ENCODE measurements around the gene RNF111. TPM values are rescaled to one million over a fixed set of nuclear protein-coding genes. Genes with fewer than 3 reads are reported as not detected.
A peak's percentile ranks its signal among the peaks of the same experiment; 100 is the strongest.
"Not testable (repeated sequence)": the region's sequence is repeated elsewhere in the genome, so short reads cannot be mapped to it uniquely, and the experiment has no call there.

Gene RNF111
- total RNA-seq, 1 experiment from 2014 or later, result 18.4 TPM

- no peak for DNase-seq (ENCODE audit: low spot score)
These were observed 71.7 kb downstream of the RNF111 start for GRCh38 chr15:59059076-59059597.

DNA sequence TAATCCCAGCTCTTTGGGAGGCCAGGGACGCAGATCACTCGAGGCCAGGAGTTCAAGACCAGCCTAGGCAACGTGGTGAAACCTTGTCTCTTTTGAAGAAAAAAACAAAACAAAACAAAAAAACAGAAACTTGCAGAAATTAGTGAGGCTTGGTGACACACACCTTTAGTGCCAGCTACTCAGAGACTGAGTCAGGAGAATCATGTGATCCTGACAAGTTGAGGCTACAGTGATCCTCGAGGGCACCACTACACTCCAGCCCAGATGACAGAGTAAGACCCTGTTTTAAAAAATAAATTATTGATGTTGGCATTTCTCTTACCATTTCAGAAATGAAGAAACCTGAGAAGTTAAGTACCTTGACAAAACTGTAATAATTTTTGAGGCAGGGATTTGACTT, 72.9 kb downstream of the RNF111 start:
- DNase-seq (ENCODE audit: low spot score), result no peak

DNA sequence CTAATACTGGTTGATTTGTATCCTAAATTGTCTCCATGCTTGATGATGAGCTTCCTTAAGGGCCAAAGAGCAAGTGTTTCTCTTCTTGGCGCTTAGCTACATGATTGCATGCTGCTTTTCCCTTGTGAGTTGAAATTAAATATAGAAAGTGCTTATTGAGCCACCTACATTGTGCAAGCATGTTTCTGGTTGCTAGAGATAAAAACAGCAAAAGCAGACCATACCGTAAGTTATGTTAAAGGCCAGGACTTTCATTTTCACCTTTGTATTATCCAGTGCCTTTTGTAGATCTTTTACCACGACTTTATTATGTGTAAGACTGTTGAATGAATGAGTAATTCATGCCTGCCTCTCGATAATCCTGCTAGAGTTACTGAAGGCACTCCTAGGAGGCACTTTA, 75.6 kb downstream of the RNF111 start:
- no peak for DNase-seq (ENCODE audit: low spot score)

GRCh38 chr15:59069430-59069829, 82.0 kb downstream of the RNF111 start:
- no peak for DNase-seq (ENCODE audit: low spot score)

DNA sequence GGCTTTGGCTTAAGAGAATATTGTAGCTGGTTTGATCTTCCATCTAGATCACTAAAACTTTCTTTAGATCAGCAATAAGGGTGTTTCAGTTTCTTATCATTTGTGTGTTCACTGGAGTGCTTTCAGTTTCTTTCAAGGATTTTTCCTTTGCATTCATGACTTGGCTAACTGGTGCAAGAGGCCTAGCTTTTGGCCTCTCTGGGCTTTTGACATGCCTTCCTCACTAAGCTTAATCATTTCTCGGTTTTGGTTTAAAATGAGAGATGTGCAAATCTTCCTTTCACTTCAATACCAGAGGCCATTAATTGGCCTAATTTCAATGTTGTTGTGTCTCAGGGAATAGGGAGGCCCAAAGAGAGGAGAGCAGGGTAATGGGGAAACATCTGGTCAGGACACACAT, 87.1 kb downstream of the RNF111 start:
- DNase-seq (ENCODE audit: low spot score), result no peak

GRCh38 chr15:59087731-59088130, 100.3 kb downstream of the RNF111 start:
- DNase-seq (ENCODE audit: low spot score), result no peak

- no peak for DNase-seq (ENCODE audit: low spot score)
These were observed 106.6 kb downstream of the RNF111 start for GRCh38 chr15:59094077-59094476.

DNA sequence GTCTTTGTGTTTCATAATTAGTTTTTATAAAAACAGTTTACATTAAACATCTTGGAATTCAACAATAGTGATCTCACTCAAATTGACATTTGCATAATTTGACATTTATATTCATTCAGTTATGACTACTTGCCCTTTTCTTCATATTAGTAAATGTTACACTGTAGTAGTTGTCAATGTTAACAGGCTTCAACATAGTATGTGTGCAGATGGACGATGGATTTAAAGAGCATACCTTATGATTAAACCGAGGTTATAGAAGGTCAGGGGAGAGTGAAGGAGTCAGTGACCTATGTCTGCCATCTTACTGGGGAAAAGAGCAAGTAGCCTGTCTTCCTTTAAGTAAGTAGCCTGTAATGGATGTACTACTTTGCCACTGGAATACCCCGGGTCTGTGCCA, 109.0 kb downstream of the RNF111 start:
- DNase-seq (ENCODE audit: low spot score), result no peak

GRCh38 chr15:59099162-59099685, 111.8 kb downstream of the RNF111 start:
- no peak for DNase-seq (ENCODE audit: low spot score)

DNA sequence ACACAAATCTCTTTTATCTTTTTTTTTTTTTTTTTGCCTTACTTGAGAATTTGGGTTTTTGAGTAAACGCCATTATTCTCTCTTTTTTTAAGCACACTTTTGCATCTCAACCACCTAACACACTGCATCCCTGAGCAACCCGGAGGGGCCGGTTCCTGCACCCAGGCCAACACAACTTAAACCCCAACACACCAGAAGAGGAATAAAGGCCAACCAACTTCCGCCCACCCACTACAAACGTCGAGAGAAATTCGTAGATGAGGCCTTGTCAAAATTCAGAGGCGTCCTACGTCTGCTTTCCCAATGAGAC, 117.1 kb downstream of the RNF111 start:
- DNase-seq (ENCODE audit: low spot score), result no peak

DNA sequence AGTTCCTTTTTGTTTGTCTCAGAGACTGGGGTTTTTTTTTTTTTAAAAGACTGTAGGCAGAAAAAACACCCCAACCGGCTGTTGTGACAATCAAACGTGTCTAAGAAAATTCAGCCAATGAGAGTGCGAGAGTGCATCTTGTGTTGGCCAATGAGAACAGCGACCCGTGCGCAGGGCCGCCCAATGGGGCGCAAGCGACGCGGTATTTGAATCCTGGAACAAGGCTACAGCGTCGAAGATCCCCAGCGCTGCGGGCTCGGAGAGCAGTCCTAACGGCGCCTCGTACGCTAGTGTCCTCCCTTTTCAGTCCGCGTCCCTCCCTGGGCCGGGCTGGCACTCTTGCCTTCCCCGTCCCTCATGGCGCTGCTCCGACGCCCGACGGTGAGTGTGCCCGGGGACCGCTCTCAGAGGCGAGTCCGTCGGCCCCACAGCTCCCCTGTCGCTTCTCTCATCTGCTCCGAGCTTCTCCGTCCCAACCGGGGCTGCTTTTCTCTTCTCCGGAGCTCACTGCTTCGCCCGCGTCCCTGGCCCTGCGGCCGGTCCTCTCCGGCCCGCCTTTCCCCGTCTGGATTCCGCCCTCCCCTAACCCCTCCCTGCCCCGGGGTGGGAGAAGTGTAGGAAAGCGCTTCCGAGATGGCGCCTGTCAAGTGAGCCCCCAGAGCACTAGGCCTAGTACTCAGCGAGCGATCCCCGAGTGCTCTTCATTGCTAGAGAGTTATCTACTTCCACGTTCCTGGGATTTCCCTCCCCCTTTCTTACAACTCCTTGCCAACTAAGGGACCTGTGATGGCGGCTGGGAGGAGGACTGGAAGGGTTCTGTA, 117.7 kb downstream of the RNF111 start, which contains the start of gene CCNB2:
TSS of gene CCNB2 (plus strand) at position 235 of the 821 bp plus-strand sequence. CDS start at position 358, 123 bp downstream.
- peak; percentile 90 for DNase-seq (ENCODE audit: low spot score)

GRCh38 chr15:59105854-59106253, 118.4 kb downstream of the RNF111 start:
- DNase-seq (ENCODE audit: low spot score), result no peak

GRCh38 chr15:59111251-59111650, 123.8 kb downstream of the RNF111 start:
- DNase-seq (ENCODE audit: low spot score), result no peak

DNA sequence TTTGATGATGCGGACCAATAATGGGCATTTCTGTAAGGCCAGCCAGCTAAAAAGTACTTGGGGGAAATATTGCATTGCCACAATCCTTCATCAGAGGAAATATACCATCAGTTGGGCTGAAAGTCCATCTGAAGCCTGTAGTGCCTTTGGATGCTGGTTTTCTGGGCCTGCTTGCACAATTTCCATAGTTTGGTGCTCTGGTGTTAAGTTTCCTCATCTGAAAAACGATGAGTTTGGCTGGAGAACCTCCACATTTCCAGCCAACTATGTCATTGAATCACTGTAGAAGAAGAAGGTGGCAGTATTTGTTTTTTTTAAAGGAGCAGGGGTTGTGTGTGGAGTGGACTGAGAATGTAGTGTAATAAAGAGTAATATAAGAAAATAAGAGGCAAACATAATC, 127.6 kb downstream of the RNF111 start:
- DNase-seq (ENCODE audit: low spot score), result no peak

- no peak for DNase-seq (ENCODE audit: low spot score)
These were observed 128.7 kb downstream of the RNF111 start for GRCh38 chr15:59116141-59116540.

- DNase-seq (ENCODE audit: low spot score), result no peak
These were observed 129.3 kb downstream of the RNF111 start for GRCh38 chr15:59116771-59117170.

DNA sequence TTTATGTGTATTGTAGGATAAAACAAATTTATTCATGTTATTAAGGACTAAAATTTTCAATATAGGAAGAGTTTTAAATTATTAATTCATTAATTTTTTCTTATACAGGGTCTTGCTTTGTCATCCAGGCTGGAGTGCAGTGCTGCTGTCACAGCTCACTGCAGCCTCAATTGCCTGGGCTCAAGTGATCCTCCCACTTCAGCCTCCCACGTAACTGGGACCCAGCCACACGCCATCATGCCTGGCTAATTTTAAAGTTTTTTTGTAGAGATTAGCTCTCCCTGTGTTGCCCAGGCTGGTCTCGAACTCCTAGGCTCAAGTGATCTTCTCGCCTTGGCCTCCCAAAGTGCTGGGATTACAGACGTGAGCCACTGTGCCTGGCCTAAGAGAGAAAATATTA, 132.2 kb downstream of the RNF111 start:
- DNase-seq (ENCODE audit: low spot score), result no peak

DNA sequence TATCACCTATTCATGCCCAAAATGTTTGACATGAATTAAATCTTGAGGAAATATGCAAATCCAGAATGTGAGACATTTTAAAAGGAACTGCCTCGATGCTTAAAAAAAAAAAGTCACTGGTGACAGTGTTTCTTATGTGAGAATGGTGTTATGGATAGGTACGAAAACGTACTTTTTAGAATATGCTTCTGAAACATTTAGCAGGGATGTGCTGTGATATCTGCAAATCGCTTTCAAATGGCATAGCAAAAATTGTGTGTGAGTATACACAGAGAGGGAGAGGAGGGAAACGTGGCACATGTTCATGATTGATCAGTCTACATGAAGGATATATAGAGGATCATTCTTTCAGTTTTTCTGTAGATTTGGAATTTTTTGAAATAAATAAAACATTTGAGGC, 133.5 kb downstream of the RNF111 start:
- DNase-seq (ENCODE audit: low spot score), result no peak

DNA sequence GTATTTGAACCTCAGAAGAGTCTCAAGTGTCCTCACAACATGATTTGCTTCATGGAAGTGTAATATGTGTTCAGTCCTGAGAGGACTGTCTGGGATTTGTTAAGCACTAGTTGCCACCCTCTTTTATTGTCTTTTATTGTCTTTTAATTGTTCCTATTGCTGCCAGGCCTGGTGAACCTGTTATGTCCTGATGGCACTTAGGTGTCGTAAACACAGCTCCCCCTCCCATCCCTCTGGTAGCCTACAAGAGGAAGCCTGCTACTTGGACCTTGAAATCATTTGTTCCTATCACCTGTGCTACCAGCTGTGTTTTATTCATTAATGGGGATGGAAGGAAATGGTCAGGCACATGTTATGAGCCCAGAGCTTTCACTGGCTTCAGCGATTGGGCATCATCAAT, 136.8 kb downstream of the RNF111 start:
- no peak for DNase-seq (ENCODE audit: low spot score)

GRCh38 chr15:59125683-59126082, 138.2 kb downstream of the RNF111 start:
- DNase-seq (ENCODE audit: low spot score), result not testable (repeated sequence)

DNA sequence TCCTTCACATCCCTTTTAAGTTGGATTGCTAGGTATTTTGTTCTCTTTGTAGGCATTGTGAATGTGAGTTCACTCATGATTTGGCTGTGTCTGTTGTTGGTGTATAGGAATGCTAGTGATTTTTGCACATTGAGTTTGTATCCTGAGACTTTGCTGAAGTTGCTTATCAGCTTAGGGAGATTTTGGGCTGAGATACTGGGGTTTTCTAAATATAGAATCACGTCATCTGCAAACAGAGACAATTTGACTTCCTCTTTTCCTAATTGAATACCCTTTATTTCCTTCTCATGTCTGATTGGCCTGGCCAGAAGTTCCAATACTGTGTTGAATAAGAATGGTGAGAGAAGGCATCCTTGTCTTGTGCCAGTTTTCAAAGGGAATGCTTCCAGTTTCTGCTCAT, 139.8 kb downstream of the RNF111 start:
- DNase-seq (ENCODE audit: low spot score), result not testable (repeated sequence)

GRCh38 chr15:59131456-59131855, 144.0 kb downstream of the RNF111 start:
- no peak for DNase-seq (ENCODE audit: low spot score)

DNA sequence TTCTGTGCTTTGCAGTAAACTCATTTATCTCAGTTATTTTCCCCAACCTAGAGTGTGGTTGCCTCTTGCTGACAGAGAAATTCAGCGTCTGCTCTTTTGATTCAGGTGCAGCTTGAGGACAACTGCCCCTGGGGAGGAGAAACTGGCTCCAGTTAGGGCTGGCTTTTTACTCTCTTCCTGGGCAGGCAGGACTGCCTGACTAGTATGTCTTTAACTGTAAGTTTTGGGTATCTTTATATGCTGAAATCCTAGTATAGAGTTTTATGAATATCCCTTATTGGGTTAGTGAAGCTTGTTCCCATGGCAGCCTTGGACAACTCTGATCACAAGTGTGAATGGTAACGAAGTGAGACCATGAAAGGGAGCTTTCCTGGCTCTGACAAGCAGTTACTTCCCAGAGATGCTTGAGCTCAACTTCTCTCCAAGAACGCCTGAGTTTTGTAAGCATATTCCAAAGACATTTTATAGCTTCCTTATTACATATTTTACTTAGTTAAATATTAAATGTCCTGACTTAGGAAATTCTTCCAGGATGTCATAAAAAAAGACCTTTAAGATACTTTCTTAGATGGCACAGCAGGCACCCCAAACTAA, 144.6 kb downstream of the RNF111 start:
- no peak for DNase-seq (ENCODE audit: low spot score)
